Iris pigment epithelial cell (primary cell): ENCODE data around the gene DMWD.

Experiments used
- DNase-seq: peaks from one replicate; pipeline ENCODE4 v3.0.0-alpha.2; 2011; ENCODE audit warnings: low read depth

DMWD gene

DNA sequence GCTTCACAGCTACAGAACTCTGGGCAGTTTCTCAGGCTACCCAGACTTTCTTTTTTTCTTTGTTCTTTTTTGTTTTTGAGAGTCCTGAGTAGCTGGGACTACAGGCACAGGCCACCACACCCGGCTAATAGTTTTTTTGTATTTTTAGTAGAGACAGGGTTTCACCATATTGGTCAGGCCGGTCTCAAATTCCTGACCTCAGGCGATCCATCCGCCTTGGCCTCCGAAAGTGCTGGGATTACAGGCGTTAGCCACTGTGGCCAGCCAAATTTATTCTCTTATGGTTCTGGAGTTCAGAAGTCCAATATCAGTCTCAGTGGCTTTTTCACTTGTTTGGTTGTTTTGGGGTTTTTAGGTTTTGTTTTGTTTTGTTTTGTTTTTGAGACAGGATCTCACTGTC, 47.0 kb downstream of the DMWD start:
- DNase-seq, result no peak

DNA sequence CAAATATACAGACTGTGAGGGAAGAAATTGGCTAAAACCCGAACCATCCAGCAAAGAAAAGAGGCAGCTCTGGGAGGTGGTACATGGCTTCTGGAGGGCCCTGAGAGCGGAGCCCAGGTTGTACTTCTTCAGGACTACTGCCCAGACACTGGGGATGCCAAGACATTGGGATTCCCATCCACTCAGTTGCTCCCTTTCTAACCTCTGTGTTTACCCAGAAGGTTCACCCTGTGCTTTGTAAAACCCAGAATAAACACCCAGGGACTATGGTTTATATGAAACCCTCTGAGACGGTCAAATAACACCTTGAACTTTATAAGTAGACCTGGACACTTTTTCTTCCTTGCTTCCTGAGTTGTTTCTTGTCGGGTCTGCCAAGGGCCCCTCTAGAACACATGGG, 49.7 kb downstream of the DMWD start:
- no peak for DNase-seq

DNA sequence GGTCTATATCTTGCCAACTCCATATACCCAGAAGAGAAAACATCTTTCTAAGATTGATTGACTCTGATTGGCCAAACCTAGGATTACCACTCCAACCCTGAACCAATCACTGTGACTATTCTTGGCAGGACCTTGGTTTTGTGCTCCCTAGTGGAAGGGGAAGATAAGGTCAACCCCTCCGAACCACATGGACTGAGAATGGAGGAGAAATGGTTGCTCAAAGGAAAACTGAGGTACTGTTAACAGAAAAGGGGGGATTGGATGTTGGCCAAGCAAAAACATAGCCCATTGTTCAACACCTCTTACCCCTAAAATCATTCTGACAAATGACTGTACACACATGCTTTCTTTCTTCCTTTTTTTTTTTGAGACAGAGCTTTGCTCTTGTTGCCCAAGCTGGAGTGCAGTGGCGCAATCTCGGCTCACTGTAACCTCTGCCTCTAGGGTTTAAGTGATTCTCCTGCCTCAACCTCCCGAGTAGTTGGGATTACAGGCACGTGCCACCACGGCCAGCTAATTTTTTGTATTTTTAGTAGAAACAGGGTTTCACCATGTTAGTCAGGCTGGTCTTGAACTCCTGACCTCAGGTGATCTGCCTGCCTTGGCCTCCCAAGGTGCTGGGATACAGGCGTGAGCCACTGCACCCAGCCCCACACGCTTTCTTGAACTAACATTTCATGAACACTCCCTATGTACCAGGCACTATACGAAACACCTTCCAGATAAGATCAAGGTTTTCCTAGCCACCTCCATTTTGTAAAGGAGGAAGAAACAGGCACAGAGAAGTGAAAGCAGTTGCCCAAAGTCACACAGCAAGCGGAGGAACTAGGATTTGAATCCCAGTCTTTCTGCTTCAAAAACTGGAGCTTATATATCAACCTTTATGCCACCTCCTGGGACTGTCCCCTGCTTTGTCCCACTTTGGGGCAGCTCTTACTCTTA, 52.9 kb downstream of the DMWD start:
- DNase-seq, result no peak

DNA sequence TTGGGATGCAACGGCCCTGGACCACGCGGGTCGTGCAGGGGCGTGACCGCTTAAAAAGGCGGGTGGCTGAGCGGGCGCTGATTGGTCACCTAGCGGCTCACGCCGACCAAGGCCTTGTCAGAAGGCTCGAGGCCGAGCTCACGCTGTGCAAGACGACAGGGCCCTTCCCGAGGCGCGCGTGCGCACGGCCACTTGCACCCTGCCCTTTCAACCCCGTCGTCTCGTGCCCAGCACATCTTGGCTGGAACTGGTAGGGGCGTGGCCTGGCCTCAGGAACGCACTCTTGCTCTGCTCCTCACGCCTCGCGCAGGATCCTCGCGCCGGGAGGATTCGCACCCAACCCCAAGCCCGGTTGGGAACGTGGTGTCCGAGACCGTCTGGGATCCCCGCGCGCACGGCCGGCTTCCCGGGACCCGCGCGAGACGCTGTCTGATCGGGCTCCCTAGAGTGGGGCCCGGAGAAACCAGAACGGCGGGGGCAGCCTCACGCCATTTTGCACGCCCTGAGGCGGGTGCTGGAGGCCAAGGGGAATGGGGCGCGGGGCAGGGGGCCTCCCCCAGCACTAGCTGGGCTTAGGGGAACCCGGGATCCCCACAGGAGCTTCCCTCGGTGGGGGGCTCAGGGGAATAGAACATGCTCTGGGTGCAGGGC, 59.4 kb downstream of the DMWD start, which contains the start of gene MEIOSIN:
Gene MEIOSIN, plus strand, starts transcription at position 280 of the 651 bp plus-strand sequence. CDS start 1,938 bp downstream, outside the sequence.
- no peak for DNase-seq
